Gastrocnemius medialis (tissue), 4 donors: ENCODE results near the gene DYNLRB2.

Source experiments
- POLR2A ChIP-seq, 2 donors: fragments of 450-650 bp; IDR thresholded peaks; one replicate each; pipeline ENCODE4 v1.6.1; 2017; ENCODE audit warnings: antibody characterized with exemption in 2 of 2, mild to moderate bottlenecking in 2 of 2, moderate library complexity in 2 of 2
- TF ChIP-seq, protein P1 (sequence below), 5 experiments: fragments of 450-650 bp in 3 of 5; fragments of 200-600 bp in 2 of 5; sonication (generic) in 2 of 5; IDR thresholded peaks in 4 of 5; conservative IDR thresholded peaks in 1 of 5; 1 replicate in 4 of 5; 2 replicates in 1 of 5; pipeline ENCODE4 v1.5.1; 2016 to 2019; ENCODE audit warnings: antibody characterized with exemption in 5 of 5, mild to moderate bottlenecking in 3 of 5, moderate library complexity in 3 of 5

GRCh38 chr16:80580109-80580832 is 39.5 kb downstream of the DYNLRB2 start:
- TF ChIP-seq, protein P1, sequence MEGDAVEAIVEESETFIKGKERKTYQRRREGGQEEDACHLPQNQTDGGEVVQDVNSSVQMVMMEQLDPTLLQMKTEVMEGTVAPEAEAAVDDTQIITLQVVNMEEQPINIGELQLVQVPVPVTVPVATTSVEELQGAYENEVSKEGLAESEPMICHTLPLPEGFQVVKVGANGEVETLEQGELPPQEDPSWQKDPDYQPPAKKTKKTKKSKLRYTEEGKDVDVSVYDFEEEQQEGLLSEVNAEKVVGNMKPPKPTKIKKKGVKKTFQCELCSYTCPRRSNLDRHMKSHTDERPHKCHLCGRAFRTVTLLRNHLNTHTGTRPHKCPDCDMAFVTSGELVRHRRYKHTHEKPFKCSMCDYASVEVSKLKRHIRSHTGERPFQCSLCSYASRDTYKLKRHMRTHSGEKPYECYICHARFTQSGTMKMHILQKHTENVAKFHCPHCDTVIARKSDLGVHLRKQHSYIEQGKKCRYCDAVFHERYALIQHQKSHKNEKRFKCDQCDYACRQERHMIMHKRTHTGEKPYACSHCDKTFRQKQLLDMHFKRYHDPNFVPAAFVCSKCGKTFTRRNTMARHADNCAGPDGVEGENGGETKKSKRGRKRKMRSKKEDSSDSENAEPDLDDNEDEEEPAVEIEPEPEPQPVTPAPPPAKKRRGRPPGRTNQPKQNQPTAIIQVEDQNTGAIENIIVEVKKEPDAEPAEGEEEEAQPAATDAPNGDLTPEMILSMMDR (IDR thresholded peaks at IDR 0.05 in 4 of 5, conservative IDR thresholded peaks at IDR 0.05 in 1 of 5), result no peak
- TF ChIP-seq POLR2A (IDR thresholded peaks at IDR 0.05), result no peak
